ENCODE results near the gene ADISSP. TPM values are rescaled to one million over a fixed set of nuclear protein-coding genes. Genes with fewer than 3 reads are reported as not detected.

Gene ADISSP
- total RNA-seq, 1 experiment from 2014 or later: 99.4 TPM

GRCh38 chr20:3778976-3779375, 11.4 kb upstream of the ADISSP start:
- Histone ChIP-seq H3K4me3 (replicated peaks in 1 of 2; ENCODE audit: low read depth in 1 of 2, low read length in 2 of 2) (no peak overlapping the region), H3K27me3 (ENCODE audit: insufficient read depth, low read length) (no peaks in the 10 kb centered on the region), H4K20me1 (ENCODE audit: insufficient read depth) (no peaks in the 10 kb centered on the region), H3K36me3 (ENCODE audit: control insufficient read depth in 1 of 2, insufficient read depth in 2 of 2, low read length in 2 of 2) (no peaks in the 10 kb centered on the region), H2AFZ (ENCODE audit: low read depth, low read length, poor library complexity, severe bottlenecking) (no peak overlapping the region), H3K27ac (ENCODE audit: low read depth, low read length) (no peak overlapping the region), H3K9me2 (ENCODE audit: insufficient read depth) (no peaks in the 10 kb centered on the region), H3K4me2 (ENCODE audit: low read length) (no peak overlapping the region), H3K4me1 (ENCODE audit: control insufficient read depth in 1 of 2, insufficient read depth in 2 of 2, low read length in 2 of 2) (peaks cover 0 to 7% of the 10 kb centered on the region in 2 experiments; a peak in 3 of 4 replicates), H3K9ac (ENCODE audit: low read length) (no peak overlapping the region), H3K79me2 (ENCODE audit: insufficient read depth, low read length) (peaks cover 5% of the 10 kb centered on the region; the same call in 1 of the 2 replicates), H3K9me3 (ENCODE audit: control insufficient read depth in 1 of 2, insufficient read depth in 1 of 2, low read depth in 1 of 2, low read length in 2 of 2) (peaks cover 0 to 4% of the 10 kb centered on the region in 2 experiments; a peak in 1 of 4 replicates)
- BruUV-seq (replicated peaks): no TSS peak
- intact Hi-C loops (cut with micrococcal nuclease): no loop called here
- ChIA-PET POLR2A (no interaction called here), RAD21 (ENCODE audit: low non-redundant PET in 1 of 2, low total read pairs in 2 of 2, uncharacterized antibody in 2 of 2, unreplicated experiment in 2 of 2) (no interaction called here), CTCF (no interaction called here)
- no peak for DNase-seq (ENCODE audit: low read depth, low spot score)
- ATAC-seq: no peak
- no peak for TF ChIP-seq SIN3A (IDR thresholded peaks at IDR 0.05; ENCODE audit: low read depth)
- no peak for TF ChIP-seq ZNF274 (IDR thresholded peaks at IDR 0.05; ENCODE audit: low read depth, low read length)
- TF ChIP-seq MAX (IDR thresholded peaks at IDR 0.05): no peak
- no peak for TF ChIP-seq RAD21 (IDR thresholded peaks at IDR 0.05; ENCODE audit: low read depth)
- TF ChIP-seq TCF7L2 (IDR thresholded peaks at IDR 0.05; ENCODE audit: borderline replicate concordance, extremely low read depth, insufficient read depth, insufficient read length): no peak
- no peak for TF ChIP-seq EGR1 (IDR thresholded peaks at IDR 0.05; ENCODE audit: low read depth)
- no peak for TF ChIP-seq ZFX (IDR thresholded peaks at IDR 0.05)
- no peak for TF ChIP-seq ZBTB33 (IDR thresholded peaks at IDR 0.05; ENCODE audit: extremely low read depth, insufficient replicate concordance, low read length)
- no peak for TF ChIP-seq POLR2A (IDR thresholded peaks at IDR 0.05; ENCODE audit: borderline replicate concordance, extremely low read depth, insufficient read depth, insufficient read length)
- TF ChIP-seq SRF (IDR thresholded peaks at IDR 0.05; ENCODE audit: low read depth): no peak
- no peak for TF ChIP-seq JUND (IDR thresholded peaks at IDR 0.05)
- TF ChIP-seq REST (IDR thresholded peaks at IDR 0.05; ENCODE audit: low read depth): no peak
- TF ChIP-seq EZH2phosphoT487 (IDR thresholded peaks at IDR 0.05; ENCODE audit: borderline replicate concordance): no peak

Data from HCT116 (cell line).